HepG2 (cell line): ENCODE results near the gene SH3PXD2A. TPM values are rescaled to one million over a fixed set of nuclear protein-coding genes. Genes with fewer than 3 reads are reported as not detected.
"Not testable (repeated sequence)": the region's sequence is repeated elsewhere in the genome, so short reads cannot be mapped to it uniquely, and the experiment has no call there.

Source experiments
- ATAC-seq: fragments of 200-7000 bp; cut with Tn5 transposase; 3 replicates; pipeline ENCODE4 v1.9.1; 2020; ENCODE audit warnings: mild to moderate bottlenecking, moderate library complexity
- BruUV-seq: library from RNA; stranded (reverse); fragments of 400-500 nt; replicated peaks from 2 replicates; lab custom pipeline; 2021; lab: Mats Ljungman, UMichigan
- CTCF ChIA-PET: fragments of 300-600 bp; formaldehyde crosslinking; extraction: SDS; loops from one replicate; lab custom pipeline; 2021; ENCODE audit warnings: low total read pairs, inconsistent platforms, low intra/inter-chr PET ratio; lab: Yijun Ruan, JAX
- POLR2A ChIA-PET: fragments of 350-600 bp; sonication (Branson Sonifier 250); formaldehyde crosslinking; loops from one replicate; lab custom pipeline; 2020; ENCODE audit warnings: antibody characterized with exemption, inconsistent platforms; lab: Yijun Ruan, JAX
- DNase-seq: peaks from one replicate; pipeline ENCODE4 v3.0.0-alpha.2; 2015; ENCODE audit warnings: low spot score
- FAIRE-seq: peaks from 3 replicates; lab custom pipeline; 2011; peaks lifted over from hg19 to GRCh38; lab: Jason Lieb, UNC
- H2AFZ ChIP-seq: one replicate; pipeline ENCODE4 v1.6.1; 2011; ENCODE audit warnings: low read length, inconsistent platforms
- H3K27ac ChIP-seq: fragments of 300-600 bp; 3 replicates; pipeline ENCODE4 v1.8.0; 2011; ENCODE audit warnings: mixed run types, mild to moderate bottlenecking, mixed read lengths, low read length, inconsistent platforms; ENCODE audit not compliant: insufficient read depth; ENCODE audit errors: extremely low read length
- H3K27me3 ChIP-seq, 2 experiments: fragments of 200-600 bp in 1 of 2; 2 replicates in 1 of 2; 3 replicates in 1 of 2; pipeline versions ENCODE4 v1.6.0 to v1.8.0; 2011; ENCODE audit warnings: low read length in 2 of 2, mild to moderate bottlenecking in 2 of 2, moderate library complexity in 2 of 2, inconsistent platforms in 1 of 2; ENCODE audit not compliant: insufficient read depth in 2 of 2, control insufficient read depth in 1 of 2
- H3K36me3 ChIP-seq, 2 experiments: fragments of 200-600 bp in 1 of 2; replicated peaks in 1 of 2; 2 replicates in 1 of 2; 3 replicates in 1 of 2; pipeline versions ENCODE4 v1.5.1 to v1.8.0; 2011; ENCODE audit warnings: low read length in 2 of 2, inconsistent platforms in 1 of 2; ENCODE audit not compliant: insufficient read depth in 2 of 2, control insufficient read depth in 1 of 2
- H3K4me1 ChIP-seq: 2 replicates; pipeline ENCODE4 v1.5.1; 2012; ENCODE audit warnings: low read length, inconsistent platforms; ENCODE audit not compliant: insufficient read depth
- H3K4me2 ChIP-seq: 2 replicates; pipeline ENCODE4 v1.6.0; 2011; ENCODE audit warnings: low read depth, low read length, inconsistent platforms
- H3K4me3 ChIP-seq, 3 experiments: fragments of 200-600 bp in 1 of 3; sonication (generic), shearing (Covaris generic) in 1 of 3; replicated peaks in 1 of 3; 2 replicates each; pipeline ENCODE4 v1.5.1; 2011 to 2016; ENCODE audit warnings: low read length in 3 of 3, inconsistent platforms in 2 of 3, low read depth in 2 of 3, mild to moderate bottlenecking in 2 of 3, control low read depth in 1 of 3, mixed read lengths in 1 of 3; ENCODE audit not compliant: insufficient read depth in 1 of 3
- H3K79me2 ChIP-seq: one replicate; pipeline ENCODE4 v1.6.1; 2011; ENCODE audit warnings: low read length, inconsistent platforms; ENCODE audit not compliant: insufficient read depth
- H3K9ac ChIP-seq: 2 replicates; pipeline ENCODE4 v1.6.0; 2011; ENCODE audit warnings: mild to moderate bottlenecking, low read depth, low read length, inconsistent platforms; ENCODE audit not compliant: insufficient read depth
- H3K9me3 ChIP-seq: 2 replicates; pipeline ENCODE4 v1.5.1; 2012; ENCODE audit warnings: mild to moderate bottlenecking, low read length
- H4K20me1 ChIP-seq: 2 replicates; pipeline ENCODE4 v1.6.0; 2011; ENCODE audit warnings: inconsistent platforms, mild to moderate bottlenecking, low read length, moderate library complexity; ENCODE audit not compliant: insufficient read depth
- GABPA ChIP-seq, 2 experiments: IDR thresholded peaks; 2 replicates each; pipeline ENCODE4 v1.6.1; 2011 to 2016; ENCODE audit warnings: low read depth in 2 of 2, low read length in 1 of 2, missing biosample characterization in 1 of 2, missing genetic modification characterization in 1 of 2
- ISX ChIP-seq: sonication (generic); formaldehyde crosslinking; conservative IDR thresholded peaks from 2 replicates; pipeline ENCODE4 v1.5.0; 2020; ENCODE audit warnings: missing genetic modification reagents
- SIX1 ChIP-seq: sonication (generic); formaldehyde crosslinking; IDR thresholded peaks from 2 replicates; pipeline ENCODE4 v1.4.0; 2020; ENCODE audit warnings: missing genetic modification reagents, borderline replicate concordance
- TOE1 ChIP-seq: sonication (generic); formaldehyde crosslinking; IDR thresholded peaks from 2 replicates; pipeline ENCODE4 v1.4.0; 2020; ENCODE audit warnings: mild to moderate bottlenecking, missing genetic modification reagents
- TOPORS ChIP-seq: sonication (generic); formaldehyde crosslinking; IDR thresholded peaks from 2 replicates; pipeline ENCODE4 v1.8.0; 2023; ENCODE audit warnings: mild to moderate bottlenecking, missing genetic modification reagents
- ZBTB40 ChIP-seq, 2 experiments: fragments of 450-650 bp in 1 of 2; sonication (generic) in 1 of 2; formaldehyde crosslinking in 1 of 2; IDR thresholded peaks; 2 replicates each; pipeline versions ENCODE4 v1.6.1 to v1.8.0; 2016 to 2022; ENCODE audit warnings: antibody characterized with exemption in 1 of 2, mild to moderate bottlenecking in 1 of 2, missing genetic modification reagents in 1 of 2
- ZNF549 ChIP-seq: sonication (generic); formaldehyde crosslinking; IDR thresholded peaks from 2 replicates; pipeline ENCODE4 v1.5.0; 2020; ENCODE audit warnings: missing genetic modification reagents
- ZNF660 ChIP-seq: sonication (generic); formaldehyde crosslinking; IDR thresholded peaks from 2 replicates; pipeline ENCODE4 v1.5.1; 2020; ENCODE audit warnings: mild to moderate bottlenecking, low read depth, missing genetic modification reagents, borderline replicate concordance
- ZNF672 ChIP-seq: sonication (generic); formaldehyde crosslinking; IDR thresholded peaks from 2 replicates; pipeline ENCODE4 v1.8.1; 2022; ENCODE audit warnings: missing genetic modification reagents
- ZNF891 ChIP-seq: sonication (generic); formaldehyde crosslinking; IDR thresholded peaks from 2 replicates; pipeline ENCODE4 v1.5.0; 2020; ENCODE audit warnings: mild to moderate bottlenecking, missing genetic modification reagents
- WGBS: methylation state at CpG from one replicate; pipeline ENCODE4 v1.1.6; 2017; ENCODE audit warnings: low lambda C conversion rate; 5-methylcytosine and 5-hydroxymethylcytosine counted together
- in situ Hi-C: cut with HindIII; loops from 2 replicates; pipeline ENCODE4 v1.10.0; 2017; ENCODE audit warnings: low pct_unique_long_range_greater_than_20kb; ENCODE audit not compliant: extremely low pct_ligation_motif_present
- intact Hi-C: fragments of 100-400 bp; cut with micrococcal nuclease; formaldehyde crosslinking; loops from one replicate; pipeline ENCODE4 v1.10.0; 2022; ENCODE audit not compliant: unreplicated experiment
- polyA plus RNA-seq, 8 experiments: library from polyadenylated mRNA; depleted of rRNA in 3 of 8; stranded (reverse) in 7 of 8; unstranded in 1 of 8; fragments of >200 nt; fragmentation: Illumina TruSeq in 4 of 8; extraction: Trizol in 4 of 8; gene quantifications; 2 replicates each; pipeline versions ENCODE4 v1.2.1 to v1.2.3, GENCODE V29; 2011 to 2016; ENCODE audit warnings: low read depth in 4 of 8, missing spikeins in 1 of 8, mixed read lengths in 1 of 8; ENCODE audit not compliant: insufficient read depth in 1 of 8
- total RNA-seq, 5 experiments: library from RNA; depleted of rRNA; stranded (reverse); fragments of >200 nt; fragmentation: Illumina TruSeq; extraction: Trizol; gene quantifications; 2 replicates each; pipeline ENCODE4 v1.2.3, GENCODE V29; 2016; ENCODE audit warnings: low read depth in 1 of 5

The SH3PXD2A gene
- total and polyA plus RNA-seq, 2 of the 13 experiments (the other 11 are each of a cell fraction or from before 2014, with no cell fraction given), result 11.1 to 11.3 TPM

GRCh38 chr10:103775776-103776175 lies 79.6 kb downstream of the SH3PXD2A start (continued):
- TF ChIP-seq ZBTB40 (IDR thresholded peaks at IDR 0.05) (no peak), ZBTB40 (CRISPR knock-in tag; IDR thresholded peaks at IDR 0.05) (no peak), ZNF672 (no peak), TOE1 (CRISPR knock-in tag) (no peak), ZNF549 (CRISPR knock-in tag) (no peak), GABPA (IDR thresholded peaks at IDR 0.05; ENCODE audit: low read depth, low read length) (no peak), GABPA (CRISPR knock-in tag; IDR thresholded peaks at IDR 0.05; ENCODE audit: low read depth) (no peak), SIX1 (CRISPR knock-in tag) (no peak), ZNF891 (CRISPR knock-in tag) (no peak), ISX (CRISPR knock-in tag) (no peak), ZNF660 (CRISPR knock-in tag) (no peak), TOPORS (CRISPR knock-in tag) (no peak)

- H3K9ac ChIP-seq, in situ Hi-C loops, POLR2A ChIA-PET, H4K20me1 ChIP-seq, H3K27me3 ChIP-seq, H3K9me3 ChIP-seq, H3K27ac ChIP-seq, BruUV-seq, intact Hi-C loops, ATAC-seq, H3K4me2 ChIP-seq, DNase-seq, H3K79me2 ChIP-seq, H3K4me3 ChIP-seq, H3K4me1 ChIP-seq, H2AFZ ChIP-seq, CTCF ChIA-PET, FAIRE-seq: not testable (repeated sequence)
- 98% methylated on average over 13 of the region's 13 CpGs for WGBS
- peaks cover 15 to 27% of the 10 kb centered on the region in 2 experiments for H3K36me3 ChIP-seq
Observed at GRCh38 chr10:103772846-103773245, 82.5 kb downstream of the SH3PXD2A start.
